ENCODE results near the gene ZNF408.

DNA sequence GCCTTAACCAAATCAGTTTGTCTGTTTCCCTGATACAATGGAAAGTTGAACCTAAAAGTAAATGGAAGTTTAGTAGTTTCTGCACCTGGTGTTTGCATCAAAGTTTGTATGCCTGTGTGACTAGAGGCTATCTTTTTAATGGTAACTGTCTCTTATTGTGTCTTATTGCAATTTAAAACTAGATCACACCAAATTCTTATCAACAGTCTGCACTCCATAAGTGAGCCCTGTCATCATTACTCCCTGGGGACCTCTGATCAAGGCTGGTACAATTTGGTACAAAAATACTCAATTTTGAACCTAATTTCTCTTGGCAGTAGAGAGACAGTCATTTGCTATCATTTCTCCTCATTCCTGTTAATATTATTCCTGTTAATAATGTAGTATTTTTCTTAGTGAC is 38.5 kb upstream of the ZNF408 start:
- no peak for TF ChIP-seq CTCF (IDR thresholded peaks at IDR 0.05)
- TF ChIP-seq POLR2A (IDR thresholded peaks at IDR 0.05) = no peak
- no peak for TF ChIP-seq POLR2AphosphoS5 (IDR thresholded peaks at IDR 0.05)

All from prostate gland (tissue), 2 donors.